Omental fat pad (tissue), 4 donors: ENCODE measurements around the gene RPL28. TPM values are rescaled to one million over a fixed set of nuclear protein-coding genes. Genes with fewer than 3 reads are reported as not detected.
"Not testable (repeated sequence)": the region's sequence is repeated elsewhere in the genome, so short reads cannot be mapped to it uniquely, and the experiment has no call there.

Experiments
- ATAC-seq: fragments of 150-250 bp; one replicate; pipeline ENCODE4 v1.9.1; 2016; ENCODE audit warnings: mild to moderate bottlenecking, moderate library complexity; ENCODE audit not compliant: low FRiP score
- DNase-seq: peaks from one replicate; pipeline ENCODE4 v3.0.0-alpha.2; 2019; ENCODE audit warnings: low spot score
- CTCF ChIP-seq, 3 donors: fragments of 450-650 bp; IDR thresholded peaks; one replicate each; pipeline ENCODE4 v1.5.1; 2016 to 2017; ENCODE audit warnings: antibody characterized with exemption in 3 of 3, mild to moderate bottlenecking in 3 of 3, moderate library complexity in 2 of 3
- total RNA-seq, 4 donors: library from RNA; depleted of rRNA; stranded (reverse); fragments of >200 nt; gene quantifications; one replicate each; pipeline ENCODE4 v1.1.0, GENCODE V29; 2016

The RPL28 gene
- total RNA-seq, 4 donors from 2014 or later = 490 to 747 (median 555) TPM

DNA sequence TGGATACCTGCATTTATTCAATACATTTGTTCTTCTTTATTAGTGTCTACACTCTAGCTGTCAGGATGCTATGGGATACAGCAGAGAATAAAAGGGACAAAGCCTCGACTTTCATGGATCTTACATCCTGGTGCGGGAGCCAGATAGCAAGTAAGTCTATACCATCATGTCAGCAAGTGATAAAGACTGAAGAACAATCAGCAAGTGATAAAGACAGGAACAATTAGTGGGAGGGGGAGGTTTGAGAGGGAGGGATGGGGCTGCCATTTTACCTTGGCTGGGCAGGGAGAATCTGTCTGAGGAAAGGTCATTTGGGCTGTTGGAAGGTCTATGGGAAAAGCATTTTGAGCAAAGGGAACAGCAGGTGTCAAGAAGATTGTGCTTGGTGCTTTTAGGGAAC, 24.4 kb downstream of the RPL28 start:
- no peak for DNase-seq
- no peak for TF ChIP-seq CTCF (IDR thresholded peaks at IDR 0.05)
- no peak for ATAC-seq

DNA sequence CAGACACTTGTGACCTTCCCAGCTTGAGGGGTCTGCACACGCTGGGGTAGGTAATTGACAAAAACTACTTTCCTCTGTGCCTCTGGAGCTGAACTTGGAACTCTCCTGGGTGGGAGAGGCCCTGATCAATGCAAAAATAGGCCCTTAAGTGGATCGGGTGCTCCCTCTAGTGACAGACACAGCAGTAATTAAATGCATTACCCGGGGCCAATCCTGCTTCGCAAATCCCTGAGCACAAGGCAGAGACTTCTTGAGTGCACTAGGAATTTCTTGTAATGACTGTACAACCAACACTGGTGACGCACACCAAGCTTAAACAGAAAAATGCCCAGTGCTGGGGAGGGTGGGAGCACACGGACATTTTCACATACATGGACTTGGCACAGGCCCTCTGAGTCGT, 32.5 kb downstream of the RPL28 start:
- peak; percentile 91 for ATAC-seq
- no peak for DNase-seq
- TF ChIP-seq CTCF (IDR thresholded peaks at IDR 0.05) = peak in 1 of 3 donors; percentile 59

DNA sequence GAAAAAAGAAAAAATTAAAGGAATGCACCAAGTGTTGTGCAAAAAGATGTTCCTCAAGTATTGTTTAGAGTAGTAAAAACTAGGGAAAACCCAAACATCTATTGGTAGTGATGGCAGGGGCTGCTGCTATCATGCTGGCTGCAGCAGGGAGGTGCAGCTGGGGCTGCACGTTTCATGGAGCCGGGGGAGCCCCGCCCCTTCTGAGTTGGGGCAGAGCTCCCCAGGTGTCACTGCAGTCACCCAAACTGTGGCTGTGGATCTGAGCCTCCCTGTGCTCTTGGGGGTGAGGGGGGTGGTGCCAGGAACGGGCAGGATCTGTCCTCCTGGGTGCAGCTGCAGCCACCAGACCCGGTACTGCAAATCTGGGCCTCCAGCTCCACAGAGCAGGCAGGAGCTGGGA, 33.4 kb downstream of the RPL28 start:
- ATAC-seq = no peak
- no peak for TF ChIP-seq CTCF (IDR thresholded peaks at IDR 0.05)
- no peak for DNase-seq

DNA sequence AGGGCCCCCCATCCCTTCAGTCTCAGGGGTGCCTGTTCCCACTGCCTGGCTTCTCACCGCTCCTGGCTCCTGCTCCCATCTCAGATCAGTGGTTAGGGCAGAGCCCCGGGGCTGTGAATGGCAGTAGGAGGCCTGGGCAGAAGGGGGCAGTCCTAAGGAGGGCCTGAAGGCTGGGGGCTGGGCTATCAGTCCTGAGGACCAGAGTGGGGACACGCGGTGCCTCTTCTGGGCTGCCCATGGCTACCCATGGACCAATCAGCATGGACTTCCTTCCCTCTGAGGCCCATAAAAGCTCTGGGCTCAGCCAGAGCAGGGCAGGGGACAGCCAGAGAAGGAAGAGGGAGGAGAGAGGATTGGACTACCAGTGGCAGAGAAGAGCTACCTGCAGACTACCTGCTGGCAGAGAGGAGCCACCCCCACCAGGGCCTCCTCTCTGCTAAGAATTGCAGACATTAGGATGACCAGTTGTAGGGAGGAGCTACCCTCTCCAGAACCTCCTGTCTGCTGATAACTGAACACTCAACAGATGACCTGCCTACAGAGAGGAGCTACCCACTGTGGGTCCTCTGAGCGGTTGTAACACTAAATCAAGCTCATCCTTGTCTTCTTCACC, 34.0 kb downstream of the RPL28 start:
- ATAC-seq (no peak), DNase-seq (no peak)

DNA sequence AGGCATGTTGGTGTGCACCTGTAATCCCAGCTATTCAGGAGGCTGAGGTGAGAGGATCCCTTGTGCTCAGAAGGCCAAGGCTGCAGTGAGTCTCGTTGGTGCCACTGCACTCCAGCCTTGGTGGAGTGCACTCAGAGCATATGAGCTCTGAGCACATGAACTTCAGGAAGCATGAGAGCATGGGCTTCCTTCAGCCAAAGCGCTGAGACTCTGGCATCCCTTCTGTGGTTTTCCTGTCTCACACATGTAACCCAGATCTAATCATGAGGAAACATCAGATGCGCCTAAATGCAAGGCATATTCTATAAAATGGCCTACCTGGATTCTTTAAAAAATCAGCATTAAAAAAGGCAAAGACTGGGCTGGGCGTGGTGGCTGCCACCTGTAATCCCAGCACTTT, 35.5 kb downstream of the RPL28 start:
- ATAC-seq, DNase-seq: not testable (repeated sequence)

More for the DNA sequence above, 34.0 kb downstream of the RPL28 start:
- TF ChIP-seq CTCF (IDR thresholded peaks at IDR 0.05) = no peak

DNA sequence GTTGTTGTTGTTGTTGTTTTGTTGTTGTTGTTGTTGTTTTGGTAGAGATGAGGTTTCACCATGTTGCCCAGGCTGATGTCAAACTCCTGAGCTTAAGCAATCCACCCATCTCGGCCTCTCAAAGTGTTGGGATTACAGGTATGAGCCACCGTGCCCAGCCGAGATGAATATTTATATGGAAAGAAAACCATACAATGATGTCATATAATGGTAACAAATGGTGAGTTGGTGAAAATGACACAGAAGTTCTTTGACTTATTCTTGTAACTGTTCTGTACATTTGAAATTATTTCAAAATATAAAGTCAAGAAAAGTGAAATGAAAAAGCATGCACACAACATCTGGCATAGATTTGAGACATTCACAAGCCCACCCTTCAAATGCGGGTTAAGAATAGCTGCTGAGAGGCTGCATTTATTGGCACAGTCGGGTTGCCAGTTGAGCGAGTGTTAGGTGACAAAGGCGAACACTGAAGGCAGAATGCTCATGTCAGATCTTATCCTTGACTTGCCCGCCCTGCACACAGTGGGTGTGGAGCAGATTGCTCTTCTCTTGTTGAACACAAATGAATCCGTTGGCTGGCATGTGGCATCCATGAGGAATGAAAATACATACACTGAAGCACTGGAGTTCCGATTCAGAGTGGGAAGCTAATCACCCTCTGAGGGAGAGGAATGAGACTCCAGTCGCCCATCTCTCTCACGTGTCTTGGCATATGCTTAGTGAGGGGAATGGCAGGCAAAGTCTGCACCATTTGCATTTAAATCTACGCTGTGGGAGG, 37.7 kb downstream of the RPL28 start:
- ATAC-seq = no peak
- no peak for DNase-seq
- TF ChIP-seq CTCF (IDR thresholded peaks at IDR 0.05) = no peak

DNA sequence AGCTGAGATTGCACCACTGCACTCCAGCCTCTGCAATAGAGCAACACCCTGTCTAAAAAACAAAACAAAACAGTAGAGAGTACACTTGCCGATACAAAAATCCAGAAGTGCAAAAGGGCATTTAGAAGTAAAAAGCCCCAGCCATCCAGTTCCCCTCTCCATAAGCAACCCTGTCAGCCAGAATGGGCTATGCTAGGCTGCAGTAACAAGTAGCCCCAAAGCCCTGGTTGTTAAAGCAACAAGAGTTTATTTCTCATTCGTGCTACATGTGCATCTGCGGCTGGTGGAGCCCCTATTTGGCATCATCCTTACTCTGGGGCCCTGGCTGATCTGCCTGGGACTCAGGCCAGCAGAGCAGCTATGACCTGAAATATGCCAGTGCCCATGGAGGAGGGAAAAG, 38.8 kb downstream of the RPL28 start:
- no peak for TF ChIP-seq CTCF (IDR thresholded peaks at IDR 0.05)
- DNase-seq (no peak), ATAC-seq (no peak)
